HepG2 (cell line): ENCODE results near the gene DPY19L3.

ENCODE experiments used
- NFE2 ChIP-seq: sonication (generic); formaldehyde crosslinking; IDR thresholded peaks from 2 replicates; pipeline ENCODE4 v1.4.0; 2020; ENCODE audit warnings: missing genetic modification reagents
- ZNF749 ChIP-seq: sonication (generic); formaldehyde crosslinking; IDR thresholded peaks from 2 replicates; pipeline ENCODE4 v1.8.0; 2022; ENCODE audit warnings: mild to moderate bottlenecking, missing genetic modification reagents, moderate library complexity, borderline replicate concordance
- TF ChIP-seq, protein P1 (sequence below): sonication (generic); formaldehyde crosslinking; IDR thresholded peaks from 2 replicates; pipeline ENCODE4 v1.4.0; 2020; ENCODE audit warnings: missing genetic modification reagents, mild to moderate bottlenecking, borderline replicate concordance

DNA sequence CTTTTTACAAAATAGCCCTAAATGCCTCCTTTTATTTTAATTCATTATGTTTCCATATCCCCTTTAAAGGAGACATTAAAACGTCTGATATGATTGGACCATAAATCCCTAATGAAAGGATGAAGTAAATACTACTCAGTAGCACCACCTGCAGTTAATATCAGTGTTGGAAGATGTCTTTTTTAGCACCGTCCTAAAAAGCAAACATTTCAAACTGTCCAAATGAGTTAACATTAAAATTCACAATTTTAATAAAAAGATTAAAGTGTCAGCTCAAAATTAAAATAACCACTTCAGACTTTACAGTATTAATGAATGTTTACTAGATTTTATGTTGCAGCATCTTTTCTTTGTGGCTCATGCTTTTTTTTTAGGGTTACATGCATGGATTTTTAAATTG, 47.9 kb upstream of the DPY19L3 start:
- TF ChIP-seq NFE2 (CRISPR knock-in tag): no peak
- TF ChIP-seq, protein P1, sequence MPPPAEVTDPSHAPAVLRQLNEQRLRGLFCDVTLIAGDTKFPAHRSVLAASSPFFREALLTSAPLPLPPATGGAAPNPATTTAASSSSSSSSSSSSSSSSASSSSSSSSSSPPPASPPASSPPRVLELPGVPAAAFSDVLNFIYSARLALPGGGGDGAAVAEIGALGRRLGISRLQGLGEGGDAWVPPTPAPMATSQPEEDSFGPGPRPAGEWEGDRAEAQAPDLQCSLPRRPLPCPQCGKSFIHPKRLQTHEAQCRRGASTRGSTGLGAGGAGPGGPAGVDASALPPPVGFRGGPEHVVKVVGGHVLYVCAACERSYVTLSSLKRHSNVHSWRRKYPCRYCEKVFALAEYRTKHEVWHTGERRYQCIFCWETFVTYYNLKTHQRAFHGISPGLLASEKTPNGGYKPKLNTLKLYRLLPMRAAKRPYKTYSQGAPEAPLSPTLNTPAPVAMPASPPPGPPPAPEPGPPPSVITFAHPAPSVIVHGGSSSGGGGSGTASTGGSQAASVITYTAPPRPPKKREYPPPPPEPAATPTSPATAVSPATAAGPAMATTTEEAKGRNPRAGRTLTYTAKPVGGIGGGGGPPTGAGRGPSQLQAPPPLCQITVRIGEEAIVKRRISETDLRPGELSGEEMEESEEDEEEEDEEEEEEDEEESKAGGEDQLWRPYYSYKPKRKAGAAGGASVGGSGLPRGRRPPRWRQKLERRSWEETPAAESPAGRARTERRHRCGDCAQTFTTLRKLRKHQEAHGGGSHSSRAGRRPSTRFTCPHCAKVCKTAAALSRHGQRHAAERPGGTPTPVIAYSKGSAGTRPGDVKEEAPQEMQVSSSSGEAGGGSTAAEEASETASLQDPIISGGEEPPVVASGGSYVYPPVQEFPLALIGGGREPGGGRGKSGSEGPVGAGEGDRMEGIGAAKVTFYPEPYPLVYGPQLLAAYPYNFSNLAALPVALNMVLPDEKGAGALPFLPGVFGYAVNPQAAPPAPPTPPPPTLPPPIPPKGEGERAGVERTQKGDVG: no peak
- no peak for TF ChIP-seq ZNF749 (CRISPR knock-in tag)
